PC-3 (cell line): ENCODE measurements around the gene ZNF592. TPM values are rescaled to one million over a fixed set of nuclear protein-coding genes. Genes with fewer than 3 reads are reported as not detected.
"Not testable (repeated sequence)": the region's sequence is repeated elsewhere in the genome, so short reads cannot be mapped to it uniquely, and the experiment has no call there.

Experiments
- ATAC-seq: fragments of 200-7000 bp; cut with Tn5 transposase; 2 replicates; pipeline ENCODE4 v1.9.1; 2020; ENCODE audit warnings: mild to moderate bottlenecking, moderate library complexity
- BruUV-seq: library from RNA; stranded (reverse); fragments of 400-500 nt; replicated peaks from 2 replicates; lab custom pipeline; 2021; lab: Mats Ljungman, UMichigan
- CTCF ChIA-PET: fragments of 300-600 bp; sonication (Branson Sonifier 250); formaldehyde crosslinking; loops from one replicate; lab custom pipeline; 2022; ENCODE audit warnings: antibody characterized with exemption; lab: Charles Lee
- POLR2A ChIA-PET: fragments of 300-600 bp; sonication (Branson Sonifier 250); formaldehyde crosslinking; loops from one replicate; lab custom pipeline; 2022; ENCODE audit warnings: antibody characterized with exemption; ENCODE audit not compliant: unreplicated experiment; lab: Charles Lee
- DNase-seq: peaks from one replicate; pipeline ENCODE4 v3.0.0-alpha.2; 2015
- H2AFZ ChIP-seq: fragments of 300-600 bp; sonication (generic); 2 replicates; pipeline ENCODE4 v1.6.0; 2016; ENCODE audit warnings: antibody characterized with exemption, low read length
- H3F3A ChIP-seq: fragments of 300-600 bp; sonication (generic); one replicate; pipeline ENCODE4 v1.6.0; 2017; ENCODE audit warnings: antibody characterized with exemption, low read length, control low read depth, mild to moderate bottlenecking; ENCODE audit not compliant: unreplicated experiment
- H3K27ac ChIP-seq: fragments of 300-600 bp; sonication (generic); 2 replicates; pipeline ENCODE4 v1.5.1; 2016; ENCODE audit warnings: mild to moderate bottlenecking, low read length
- H3K27me3 ChIP-seq: fragments of 300-600 bp; sonication (generic); 2 replicates; pipeline ENCODE4 v1.6.1; 2016; ENCODE audit warnings: low read length, mixed read lengths
- H3K36me3 ChIP-seq: fragments of 300-600 bp; sonication (generic); 2 replicates; pipeline ENCODE4 v1.6.1; 2016; ENCODE audit warnings: low read depth, mixed run types, low read length, mixed read lengths
- H3K4me1 ChIP-seq: fragments of 300-600 bp; sonication (generic); 2 replicates; pipeline ENCODE4 v1.5.1; 2016; ENCODE audit warnings: low read length; ENCODE audit not compliant: insufficient read depth
- H3K4me2 ChIP-seq: fragments of 300-600 bp; sonication (generic); 2 replicates; pipeline ENCODE4 v1.6.0; 2016; ENCODE audit warnings: low read length
- H3K4me3 ChIP-seq: fragments of 300-600 bp; sonication (generic); 2 replicates; pipeline ENCODE4 v1.5.1; 2016; ENCODE audit warnings: mild to moderate bottlenecking, low read length, mixed read lengths
- H3K79me2 ChIP-seq: fragments of 300-600 bp; sonication (generic); 2 replicates; pipeline ENCODE4 v1.6.1; 2017; ENCODE audit warnings: low read length, mixed read lengths
- H3K9ac ChIP-seq: fragments of 300-600 bp; sonication (generic); 2 replicates; pipeline ENCODE4 v1.6.0; 2016; ENCODE audit warnings: mild to moderate bottlenecking, low read length
- H3K9me2 ChIP-seq: fragments of 300-600 bp; sonication (generic); replicated peaks from 2 replicates; pipeline ENCODE4 v1.6.1; 2016; ENCODE audit warnings: mixed run types, low read length, mixed read lengths
- H3K9me3 ChIP-seq: fragments of 300-600 bp; sonication (generic); 2 replicates; pipeline ENCODE4 v1.6.1; 2016; ENCODE audit warnings: low read length, mixed read lengths
- H4K20me1 ChIP-seq: fragments of 300-600 bp; sonication (generic); 2 replicates; pipeline ENCODE4 v1.6.1; 2016; ENCODE audit warnings: low read length, mixed read lengths
- CTCF ChIP-seq: fragments of 300-600 bp; sonication (generic); conservative IDR thresholded peaks from 2 replicates; pipeline ENCODE4 v1.5.1; 2017; ENCODE audit warnings: antibody characterized with exemption, low read depth, mild to moderate bottlenecking, low read length
- EZH2 ChIP-seq: fragments of 300-600 bp; sonication (generic); IDR thresholded peaks from one replicate; pipeline ENCODE4 v1.6.1; 2017; ENCODE audit warnings: antibody characterized with exemption, mild to moderate bottlenecking, low read length; ENCODE audit not compliant: unreplicated experiment
- EZH2phosphoT487 ChIP-seq: fragments of 300-600 bp; sonication (generic); IDR thresholded peaks from 2 replicates; pipeline ENCODE4 v1.6.1; 2018; ENCODE audit warnings: mild to moderate bottlenecking, antibody characterized with exemption, low read length, borderline replicate concordance
- intact Hi-C: fragments of 100-400 bp; cut with micrococcal nuclease; formaldehyde crosslinking; loops from 2 replicates; pipeline ENCODE4 v1.9.0; 2023
- total RNA-seq: library from RNA; depleted of rRNA; stranded (reverse); fragments of >200 nt; gene quantifications from 2 replicates; pipeline ENCODE4 v1.2.3, GENCODE V29; 2014

Gene ZNF592
- total RNA-seq, 1 experiment from 2014 or later: 12.3 TPM

- Histone ChIP-seq H3K9me3 (no peaks in the 10 kb centered on the region), H3K4me2 (peak overlapping the region; percentile 93), H2AFZ (no peak overlapping the region), H3K36me3 (peaks cover 6% of the 10 kb centered on the region; the same call in 1 of the 2 replicates), H3K9me2 (no peaks in the 10 kb centered on the region), H3K4me1 (peaks cover 37% of the 10 kb centered on the region), H3K27me3 (no peaks in the 10 kb centered on the region), H3K9ac (0 out of 2 replicates have a peak overlapping the region, but pooled peaks have one; percentile 9), H3K79me2 (peaks cover 84% of the 10 kb centered on the region), H3K27ac (no peak overlapping the region), H3F3A (peaks cover 5% of the 10 kb centered on the region), H3K4me3 (peak overlapping the region; percentile 96), H4K20me1 (peaks cover 42% of the 10 kb centered on the region)
- CTCF ChIA-PET: no interaction called here
- BruUV-seq: no TSS peak
- intact Hi-C loops: no loop called here
- DNase-seq (no peak), ATAC-seq (no peak)
- POLR2A ChIA-PET: no interaction called here
- TF ChIP-seq EZH2phosphoT487: no peak
- no peak for TF ChIP-seq EZH2
- no peak for TF ChIP-seq CTCF
Observed at GRCh38 chr15:84750583-84751092, 2.2 kb downstream of the ZNF592 start.

- POLR2A ChIA-PET, intact Hi-C loops: not testable (repeated sequence)
Observed at GRCh38 chr15:84751721-84752120, 3.3 kb downstream of the ZNF592 start.

GRCh38 chr15:84752195-84752594 lies 3.8 kb downstream of the ZNF592 start:
- H4K20me1 ChIP-seq: peaks cover 49% of the 10 kb centered on the region
- DNase-seq (no peak), ATAC-seq (no peak)
- TF ChIP-seq EZH2phosphoT487 (no peak), EZH2 (no peak)
- no peaks in the 10 kb centered on the region for H3K9me2 ChIP-seq
- no peaks in the 10 kb centered on the region for H3K9me3 ChIP-seq
- H3F3A ChIP-seq: peaks cover 5% of the 10 kb centered on the region
- H3K4me2 ChIP-seq: peak overlapping the region; percentile 58
- intact Hi-C loops: no loop called here
- peaks cover 6% of the 10 kb centered on the region; the same call in 1 of the 2 replicates for H3K36me3 ChIP-seq
- no TSS peak for BruUV-seq
- no peaks in the 10 kb centered on the region for H3K27me3 ChIP-seq
- ChIA-PET POLR2A (interaction anchor here (0.6 kb wide), 2 partner anchors 35 to 1295 kb away, joined by 4 to 5 read pairs; no protein-coding TSS in a partner anchor), CTCF (no interaction called here)
- H3K4me1 ChIP-seq: peaks cover 34% of the 10 kb centered on the region
- H3K4me3 ChIP-seq: peak overlapping the region; percentile 5; the same call in 1 of the 2 replicates
- H3K79me2 ChIP-seq: peaks cover 90% of the 10 kb centered on the region
- H3K9ac ChIP-seq: no peak overlapping the region
- peak overlapping the region; percentile 25; the same call in 1 of the 2 replicates for H3K27ac ChIP-seq
- no peak overlapping the region for H2AFZ ChIP-seq

More at GRCh38 chr15:84751721-84752120, 3.3 kb downstream of the ZNF592 start:
- Histone ChIP-seq H4K20me1 (peaks cover 49% of the 10 kb centered on the region), H3K4me1 (peaks cover 37% of the 10 kb centered on the region), H3K79me2 (peaks cover 88% of the 10 kb centered on the region), H3K4me2 (peak overlapping the region; percentile 58; the same call in 1 of the 2 replicates)
- DNase-seq, H3K27me3 ChIP-seq, H3K36me3 ChIP-seq, H2AFZ ChIP-seq, H3K9me2 ChIP-seq, H3F3A ChIP-seq, H3K27ac ChIP-seq, CTCF ChIA-PET, H3K9ac ChIP-seq, BruUV-seq, ATAC-seq, H3K9me3 ChIP-seq, H3K4me3 ChIP-seq: not testable (repeated sequence)
